ENCODE results near the gene COL11A2.

- TF ChIP-seq CTCF (IDR thresholded peaks at IDR 0.05) (no peak), MAX (CRISPR knock-in tag; IDR thresholded peaks at IDR 0.05) (no peak), NFYB (CRISPR knock-in tag; conservative IDR thresholded peaks at IDR 0.05; ENCODE audit: low read depth) (no peak), TCF7 (CRISPR knock-in tag; IDR thresholded peaks at IDR 0.05; ENCODE audit: low read depth) (no peak), SP1 (CRISPR knock-in tag; conservative IDR thresholded peaks at IDR 0.05) (no peak), ATF2 (CRISPR knock-in tag; IDR thresholded peaks at IDR 0.05; ENCODE audit: borderline replicate concordance, low read depth) (no peak), ATF1 (CRISPR knock-in tag; IDR thresholded peaks at IDR 0.05) (no peak), NFE2L1 (CRISPR knock-in tag; IDR thresholded peaks at IDR 0.05) (no peak), E2F5 (CRISPR knock-in tag; IDR thresholded peaks at IDR 0.05) (no peak)
These were observed 37.9 kb downstream of the COL11A2 start for GRCh38 chr6:33154349-33154748.
